ENCODE results near the gene PRKACB.

GRCh38 chr1:84267476-84267875 lies 123.4 kb downstream of the PRKACB start:
- TF ChIP-seq TAF1 (IDR thresholded peaks at IDR 0.05; ENCODE audit: borderline replicate concordance, insufficient read depth, low read length), result no peak
- no peak for TF ChIP-seq POLR2AphosphoS5 (IDR thresholded peaks at IDR 0.05; ENCODE audit: low read depth, low read length)
